Ovary (tissue), 9 donors: Measurements from ENCODE around the gene INPP4A. TPM values are rescaled to one million over a fixed set of nuclear protein-coding genes. Genes with fewer than 3 reads are reported as not detected.

Experiments used
- DNase-seq, 5 donors: peaks; one replicate each; pipeline ENCODE4 v3.0.0-alpha.2; 2019 to 2020
- H3K27ac ChIP-seq, 2 donors: fragments of 200-600 bp; one replicate each; pipeline versions ENCODE4 v1.5.1 to v1.8.0; 2019 to 2022
- H3K27me3 ChIP-seq: fragments of 200-600 bp; one replicate; pipeline ENCODE4 v1.8.0; 2022
- H3K36me3 ChIP-seq: fragments of 200-600 bp; sonication (generic); one replicate; pipeline ENCODE4 v1.5.1; 2019
- H3K4me1 ChIP-seq: one replicate; pipeline ENCODE4 v1.8.1; 2013; ENCODE audit warnings: mild to moderate bottlenecking, moderate library complexity; ENCODE audit not compliant: insufficient read depth
- H3K4me3 ChIP-seq: fragments of 200-600 bp; sonication (generic); one replicate; pipeline ENCODE4 v1.5.1; 2017
- H3K9me3 ChIP-seq, 2 donors: fragments of 200-600 bp in 1 of 2; sonication (generic) in 1 of 2; one replicate each; pipeline versions ENCODE4 v1.5.1 to v1.8.1; 2013 to 2019; ENCODE audit warnings: mild to moderate bottlenecking in 1 of 2, moderate library complexity in 1 of 2
- EP300 ChIP-seq: sonication (generic); formaldehyde crosslinking; IDR thresholded peaks from one replicate; pipeline ENCODE4 v1.6.1; 2017; ENCODE audit warnings: antibody characterized with exemption
- POLR2A ChIP-seq: fragments of 450-650 bp; IDR thresholded peaks from one replicate; pipeline ENCODE4 v1.6.1; 2017; ENCODE audit warnings: antibody characterized with exemption, mild to moderate bottlenecking, moderate library complexity
- WGBS, 3 donors: extraction: QIAGEN DNeasy Blood & Tissue Kit in 1 of 3; methylation state at CpG; one replicate each; pipeline versions ENCODE4 v1.1.5 to v1.1.7; 2013 to 2017; 5-methylcytosine and 5-hydroxymethylcytosine counted together
- intact Hi-C, 4 donors: fragments of 100-400 bp; cut with DNase I; formaldehyde crosslinking; loops; one replicate each; pipeline versions ENCODE4 v1.11.0 to v1.15.1; 2022 to 2023
- polyA plus RNA-seq, 2 donors: library from polyadenylated mRNA; stranded (reverse); fragments of 200-250 nt in 1 of 2; fragments of 350-450 nt in 1 of 2; fragmentation: Illumina TruSeq in 1 of 2; extraction: RNeasy Lipid Tissue Mini Kit (QIAGEN cat#74804) in 1 of 2; gene quantifications; one replicate each; pipeline ENCODE4 v1.2.3, GENCODE V29; 2013 to 2014
- total RNA-seq, 7 donors: library from RNA; depleted of rRNA in 2 of 7; stranded (reverse); fragments of >200 nt in 2 of 7; fragmentation: NEBNext Ultra II Directional in 3 of 7; extraction: Animal tissue kit (Norgen Biotek cat#: 25700) in 3 of 7; gene quantifications; one replicate each; pipeline versions ENCODE4 v1.1.0 to v1.2.4, GENCODE V29; 2016 to 2023
- TF ChIP-seq, protein P1 (sequence below), 3 donors: fragments of 450-650 bp in 2 of 3; fragments of 200-600 bp in 1 of 3; IDR thresholded peaks; one replicate each; pipeline versions ENCODE4 v1.5.1 to v1.8.0; 2016 to 2022; ENCODE audit warnings: antibody characterized with exemption in 3 of 3, mild to moderate bottlenecking in 1 of 3
- donor health status: DM: no; HTN: no; CAD: no; lungs with moderate emphysema.
- donor health status: DM: no; HTN: no; CAD: no.
- donor health status: Bipolar disorder and iron deficiency.
- donor health status: DM: yes; HTN: yes; CAD: no.
- donor health status: DM: no; HTN: no; CAD: no.
- donor health status: DM: yes; HTN: yes; CAD: no.

The INPP4A gene
- total and polyA plus RNA-seq, 9 donors, result 7.5 to 25.8 (median 16.2) TPM

- Histone ChIP-seq H3K27ac (no peak overlapping the region), H3K4me1 (no peaks in the 10 kb centered on the region), H3K36me3 (no peaks in the 10 kb centered on the region), H3K4me3 (no peak overlapping the region), H3K27me3 (no peaks in the 10 kb centered on the region), H3K9me3 (no peaks in the 10 kb centered on the region)
- TF ChIP-seq EP300 (no peak), POLR2A (no peak)
- TF ChIP-seq, protein P1, sequence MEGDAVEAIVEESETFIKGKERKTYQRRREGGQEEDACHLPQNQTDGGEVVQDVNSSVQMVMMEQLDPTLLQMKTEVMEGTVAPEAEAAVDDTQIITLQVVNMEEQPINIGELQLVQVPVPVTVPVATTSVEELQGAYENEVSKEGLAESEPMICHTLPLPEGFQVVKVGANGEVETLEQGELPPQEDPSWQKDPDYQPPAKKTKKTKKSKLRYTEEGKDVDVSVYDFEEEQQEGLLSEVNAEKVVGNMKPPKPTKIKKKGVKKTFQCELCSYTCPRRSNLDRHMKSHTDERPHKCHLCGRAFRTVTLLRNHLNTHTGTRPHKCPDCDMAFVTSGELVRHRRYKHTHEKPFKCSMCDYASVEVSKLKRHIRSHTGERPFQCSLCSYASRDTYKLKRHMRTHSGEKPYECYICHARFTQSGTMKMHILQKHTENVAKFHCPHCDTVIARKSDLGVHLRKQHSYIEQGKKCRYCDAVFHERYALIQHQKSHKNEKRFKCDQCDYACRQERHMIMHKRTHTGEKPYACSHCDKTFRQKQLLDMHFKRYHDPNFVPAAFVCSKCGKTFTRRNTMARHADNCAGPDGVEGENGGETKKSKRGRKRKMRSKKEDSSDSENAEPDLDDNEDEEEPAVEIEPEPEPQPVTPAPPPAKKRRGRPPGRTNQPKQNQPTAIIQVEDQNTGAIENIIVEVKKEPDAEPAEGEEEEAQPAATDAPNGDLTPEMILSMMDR (IDR thresholded peaks at IDR 0.05), result no peak
- DNase-seq, result no peak
- WGBS, 3 donors, result 96 to 98% (median 97%) methylated on average over 7 of the region's 7 CpGs
- intact Hi-C loops, result no loop called here
These were observed 108.0 kb downstream of the INPP4A start for GRCh38 chr2:98552499-98553179.

DNA sequence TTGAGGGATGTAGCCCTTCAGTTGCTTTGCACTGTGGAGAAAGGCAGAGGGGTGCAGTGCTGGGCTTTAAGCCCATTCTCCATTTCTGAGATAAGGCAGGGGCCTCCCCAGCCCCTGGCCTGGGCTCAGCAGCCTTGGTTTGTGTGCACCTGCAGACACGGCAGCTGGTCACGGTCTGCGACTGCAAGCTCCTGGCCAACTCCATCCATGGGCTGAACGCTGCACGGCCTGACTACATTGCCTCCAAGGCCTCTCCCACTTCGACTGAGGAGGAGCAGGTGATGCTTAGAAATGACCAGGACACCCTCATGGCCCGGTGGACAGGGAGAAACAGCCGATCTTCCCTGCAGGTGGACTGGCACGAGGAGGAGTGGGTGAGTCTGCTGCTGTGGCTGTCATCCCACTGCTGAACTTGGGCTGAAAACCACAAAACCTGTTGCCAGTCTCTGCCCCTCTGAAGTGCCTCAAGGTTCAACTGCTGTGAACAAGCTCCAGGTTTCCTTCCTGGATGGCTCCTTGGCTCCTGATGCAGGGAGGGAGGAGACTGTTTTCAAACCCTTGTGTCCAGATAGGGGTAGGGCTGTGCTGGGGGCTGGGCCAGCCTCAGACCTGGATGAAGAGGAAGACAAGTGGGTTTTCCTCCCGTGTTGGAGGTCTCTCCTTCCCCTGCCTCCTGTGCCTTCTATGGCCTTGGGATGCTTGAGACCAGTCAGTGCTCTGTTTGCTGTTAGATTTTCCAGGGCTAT, 109.6 kb downstream of the INPP4A start:
- no peaks in the 10 kb centered on the region for H3K27me3 ChIP-seq
- H3K4me3 ChIP-seq, result no peak overlapping the region
- H3K4me1 ChIP-seq, result no peaks in the 10 kb centered on the region
- no peaks in the 10 kb centered on the region for H3K9me3 ChIP-seq
- 69 to 77% (median 75%) methylated on average over 8 to 10 of the region's 10 CpGs for WGBS, 3 donors
- DNase-seq, result no peak
- no peak for TF ChIP-seq EP300
- TF ChIP-seq POLR2A, result no peak
- TF ChIP-seq, protein P1 (IDR thresholded peaks at IDR 0.05), result no peak
- intact Hi-C loops, result no loop called here
- H3K27ac ChIP-seq, result no peak overlapping the region
- no peaks in the 10 kb centered on the region for H3K36me3 ChIP-seq

- intact Hi-C loops, result no loop called here
- Histone ChIP-seq H3K27ac (no peak overlapping the region), H3K36me3 (no peaks in the 10 kb centered on the region), H3K4me1 (peaks cover 6% of the 10 kb centered on the region), H3K27me3 (no peaks in the 10 kb centered on the region), H3K4me3 (no peak overlapping the region), H3K9me3 (no peaks in the 10 kb centered on the region)
- TF ChIP-seq, protein P1 (IDR thresholded peaks at IDR 0.05), result no peak
- TF ChIP-seq POLR2A, result no peak
- TF ChIP-seq EP300, result no peak
- 89 to 92% (median 90%) methylated on average over 8 of the region's 8 CpGs for WGBS, 3 donors
- DNase-seq, result no peak
These were observed 111.0 kb downstream of the INPP4A start for GRCh38 chr2:98555696-98556095.

- TF ChIP-seq EP300 (no peak), POLR2A (no peak)
- TF ChIP-seq, protein P1 (IDR thresholded peaks at IDR 0.05), result no peak
- H3K9me3 ChIP-seq, result no peaks in the 10 kb centered on the region
- no peak overlapping the region for H3K27ac ChIP-seq
- H3K4me1 ChIP-seq, result peaks cover 7% of the 10 kb centered on the region
- H3K27me3 ChIP-seq, result no peaks in the 10 kb centered on the region
- WGBS, 3 donors, result 94 to 95% (median 95%) methylated on average over 5 of the region's 5 CpGs
- DNase-seq, result no peak
- no peaks in the 10 kb centered on the region for H3K36me3 ChIP-seq
- no peak overlapping the region for H3K4me3 ChIP-seq
- intact Hi-C loops, result no loop called here
These were observed 111.8 kb downstream of the INPP4A start for GRCh38 chr2:98556344-98557033.
